NCI-H1436 treated with DMSO at 0.1 percent for 48 hours (cell line): ENCODE data around the gene MEX3C.

Experiments
- DNase-seq: peaks from one replicate; lab custom pipeline; 2025; lab: John Stamatoyannopoulos, UW

Gene MEX3C

GRCh38 chr18:51191128-51191717 lies 6.3 kb downstream of the MEX3C start:
- DNase-seq = no peak

GRCh38 chr18:51190000-51190399 lies 7.5 kb downstream of the MEX3C start:
- DNase-seq = no peak

- DNase-seq = no peak
These were observed 9.3 kb downstream of the MEX3C start for GRCh38 chr18:51188024-51188701.

GRCh38 chr18:51185075-51185474 lies 12.4 kb downstream of the MEX3C start:
- DNase-seq = no peak

GRCh38 chr18:51184091-51184457 lies 13.4 kb downstream of the MEX3C start:
- DNase-seq = no peak

GRCh38 chr18:51183372-51184090 lies 13.9 kb downstream of the MEX3C start:
- DNase-seq = no peak

- no peak for DNase-seq
These were observed 14.7 kb downstream of the MEX3C start for GRCh38 chr18:51182824-51183223.

GRCh38 chr18:51171625-51172259 lies 25.7 kb downstream of the MEX3C start:
- no peak for DNase-seq

- DNase-seq = no peak
These were observed 26.3 kb downstream of the MEX3C start for GRCh38 chr18:51171223-51171622.

GRCh38 chr18:51170664-51171063 lies 26.8 kb downstream of the MEX3C start:
- DNase-seq = no peak

- no peak for DNase-seq
These were observed 27.8 kb downstream of the MEX3C start for GRCh38 chr18:51169731-51170130.

- DNase-seq = no peak
These were observed 28.4 kb downstream of the MEX3C start for GRCh38 chr18:51168960-51169662.

GRCh38 chr18:51168026-51168742 lies 29.3 kb downstream of the MEX3C start:
- no peak for DNase-seq

- DNase-seq = no peak
These were observed 32.2 kb downstream of the MEX3C start for GRCh38 chr18:51165296-51165695.

- no peak for DNase-seq
These were observed 32.7 kb downstream of the MEX3C start for GRCh38 chr18:51164761-51165281.

GRCh38 chr18:51164342-51164741 lies 33.1 kb downstream of the MEX3C start:
- DNase-seq = no peak

- no peak for DNase-seq
These were observed 33.9 kb downstream of the MEX3C start for GRCh38 chr18:51163543-51163942.

- no peak for DNase-seq
These were observed 34.9 kb downstream of the MEX3C start for GRCh38 chr18:51162617-51163016.

GRCh38 chr18:51160646-51161045 lies 36.8 kb downstream of the MEX3C start:
- no peak for DNase-seq

GRCh38 chr18:51157215-51157614 lies 40.3 kb downstream of the MEX3C start:
- DNase-seq = no peak

GRCh38 chr18:51154431-51155063 lies 42.9 kb downstream of the MEX3C start:
- no peak for DNase-seq
